Hematopoietic multipotent progenitor cell treated with erythropoietin and hydrocortisone succinate and interleukin-3 and kit ligand, for 8 days (in vitro differentiated cells): Measurements from ENCODE around the gene ATG4A.

ENCODE experiments used
- DNase-seq: peaks from one replicate; pipeline ENCODE4 v3.0.0-alpha.2; 2015

Gene ATG4A

GRCh38 chrX:108091264-108091877 is at the start of gene ATG4A, which contains the start of gene PSMD10:
TSS of gene ATG4A (plus strand) at chrX:108091778. CDS start at chrX:108091827, 49 bp downstream.
TSS of gene PSMD10 (minus strand) at chrX:108091542. CDS start at chrX:108091520, 22 bp downstream.
- DNase-seq, result peak; percentile 96

- no peak for DNase-seq
Observed at GRCh38 chrX:108044554-108045256, 46.9 kb upstream of the ATG4A start, which contains the start of gene VSIG1. TSS of gene VSIG1 (plus strand) at chrX:108045065. CDS start at chrX:108045131, 66 bp downstream.

GRCh38 chrX:108049649-108050048 is 41.9 kb upstream of the ATG4A start:
- DNase-seq, result no peak

GRCh38 chrX:108053218-108053617 is 38.4 kb upstream of the ATG4A start:
- DNase-seq, result no peak

- DNase-seq, result no peak
Observed at GRCh38 chrX:108055546-108055945, 36.0 kb upstream of the ATG4A start.

GRCh38 chrX:108059801-108060200 is 31.8 kb upstream of the ATG4A start:
- no peak for DNase-seq

- no peak for DNase-seq
Observed at GRCh38 chrX:108064001-108064400, 27.6 kb upstream of the ATG4A start.

- DNase-seq, result no peak
Observed at GRCh38 chrX:108064613-108065012, 27.0 kb upstream of the ATG4A start.

GRCh38 chrX:108068121-108068520 is 23.5 kb upstream of the ATG4A start:
- DNase-seq, result no peak

- DNase-seq, result no peak
Observed at GRCh38 chrX:108070891-108071290, 20.7 kb upstream of the ATG4A start.

GRCh38 chrX:108071578-108071977 is 20.0 kb upstream of the ATG4A start:
- no peak for DNase-seq

GRCh38 chrX:108072746-108073145 is 18.8 kb upstream of the ATG4A start:
- no peak for DNase-seq

GRCh38 chrX:108081110-108081509 is 10.5 kb upstream of the ATG4A start:
- no peak for DNase-seq

- no peak for DNase-seq
Observed at GRCh38 chrX:108087792-108088191, 3.8 kb upstream of the ATG4A start.

- peak; percentile 76 for DNase-seq
Observed at GRCh38 chrX:108088511-108088910, 3.1 kb upstream of the ATG4A start.

- peak; percentile 9 for DNase-seq
Observed at GRCh38 chrX:108090491-108091263, 901 bp upstream of the ATG4A start.

GRCh38 chrX:108091878-108092291 is 307 bp downstream of the ATG4A start:
- DNase-seq, result peak; percentile 38

GRCh38 chrX:108097380-108097779 is 5.8 kb downstream of the ATG4A start:
- DNase-seq, result no peak

- no peak for DNase-seq
Observed at GRCh38 chrX:108105473-108105872, 13.9 kb downstream of the ATG4A start.

GRCh38 chrX:108114541-108114940 is 23.0 kb downstream of the ATG4A start:
- no peak for DNase-seq

- DNase-seq, result no peak
Observed at GRCh38 chrX:108117988-108118387, 26.4 kb downstream of the ATG4A start.

- DNase-seq, result no peak
Observed at GRCh38 chrX:108121291-108121690, 29.7 kb downstream of the ATG4A start.

GRCh38 chrX:108122748-108123147 is 31.2 kb downstream of the ATG4A start:
- peak; percentile 5 for DNase-seq
